OCI-LY3 (cell line): ENCODE data around the gene VWA2.

Source experiments
- H2AFZ ChIP-seq: fragments of 200-600, 300-600 bp; shearing (Covaris generic); 2 replicates; pipeline ENCODE4 v1.6.0; 2014; ENCODE audit warnings: antibody characterized with exemption, low read depth, low read length
- H3K27ac ChIP-seq: fragments of 200-600, 300-600 bp; sonication (generic); 2 replicates; pipeline ENCODE4 v1.5.1; 2014; ENCODE audit warnings: mild to moderate bottlenecking, low read length, moderate library complexity, mixed read lengths
- H3K27me3 ChIP-seq: fragments of 200-600, 300-600 bp; sonication (generic); 2 replicates; pipeline ENCODE4 v1.6.1; 2014; ENCODE audit warnings: low read depth, low read length, mixed read lengths
- H3K36me3 ChIP-seq: fragments of 200-600, 300-600 bp; sonication (generic); replicated peaks from 2 replicates; pipeline ENCODE3; 2014; ENCODE audit warnings: low read depth, low read length, mixed read lengths
- H3K4me1 ChIP-seq: fragments of 300-600, 200-600 bp; sonication (generic); 2 replicates; pipeline ENCODE4 v1.6.1; 2014; ENCODE audit warnings: low read length, mixed read lengths
- H3K4me2 ChIP-seq: fragments of 200-600, 300-600 bp; sonication (generic); 2 replicates; pipeline ENCODE4 v1.6.1; 2014; ENCODE audit warnings: low read length, mixed read lengths
- H3K4me3 ChIP-seq: fragments of 300-600, 200-600 bp; sonication (generic); 2 replicates; pipeline ENCODE4 v1.5.1; 2014; ENCODE audit warnings: antibody characterized with exemption, mild to moderate bottlenecking, low read length, moderate library complexity
- H3K79me2 ChIP-seq: fragments of 300-600, 200-600 bp; shearing (Covaris generic); 2 replicates; pipeline ENCODE4 v1.6.1; 2014; ENCODE audit warnings: mild to moderate bottlenecking, low read length, mixed read lengths
- H3K9ac ChIP-seq: fragments of 300-600, 200-600 bp; shearing (Covaris generic); 2 replicates; pipeline ENCODE4 v1.6.0; 2014; ENCODE audit warnings: mild to moderate bottlenecking, low read length, moderate library complexity
- H3K9me3 ChIP-seq: fragments of 200-600, 300-600 bp; shearing (Covaris generic); 2 replicates; pipeline ENCODE4 v1.6.1; 2014; ENCODE audit warnings: low read length, mixed read lengths; ENCODE audit not compliant: insufficient read depth
- H4K20me1 ChIP-seq: fragments of 200-600, 300-600 bp; sonication (generic); 2 replicates; pipeline ENCODE4 v1.6.1; 2016; ENCODE audit warnings: low read length, mixed read lengths; ENCODE audit not compliant: insufficient read depth
- EZH2phosphoT487 ChIP-seq: fragments of 200-600 bp; shearing (Covaris generic); IDR thresholded peaks from 2 replicates; pipeline ENCODE4 v1.6.1; 2018; ENCODE audit warnings: antibody characterized with exemption, mixed run types, low read depth
- TF ChIP-seq, protein P1 (sequence below): fragments of 200-600, 300-600 bp; sonication (generic); IDR thresholded peaks from 2 replicates; pipeline ENCODE4 v1.5.1; 2014; ENCODE audit warnings: antibody characterized with exemption, low read length, low read depth

Gene VWA2

DNA sequence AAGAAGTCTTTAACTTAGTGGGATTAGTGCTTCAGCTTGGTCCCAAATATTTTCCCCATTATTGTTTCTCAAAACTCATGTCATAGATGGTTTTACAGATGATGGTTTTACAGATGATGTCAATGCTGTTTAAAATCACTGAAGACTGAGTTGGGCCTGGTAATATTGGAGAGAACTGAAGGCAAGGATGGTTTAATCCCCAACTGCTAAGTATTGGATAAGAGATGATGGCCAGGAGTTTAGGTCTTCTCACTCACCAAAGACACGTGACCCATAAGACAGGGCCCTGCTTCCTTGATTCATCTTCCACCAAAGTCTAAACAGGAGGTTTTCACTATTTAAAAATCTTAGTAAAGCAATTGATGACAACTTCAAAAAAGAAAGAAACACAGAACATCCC, 56.3 kb downstream of the VWA2 start:
- H4K20me1 ChIP-seq = no peaks in the 10 kb centered on the region
- no peak overlapping the region for H2AFZ ChIP-seq
- H3K9me3 ChIP-seq = peaks cover 7% of the 10 kb centered on the region; the same call in 1 of the 2 replicates
- H3K27ac ChIP-seq = no peak overlapping the region
- no peaks in the 10 kb centered on the region for H3K79me2 ChIP-seq
- H3K4me3 ChIP-seq = no peak overlapping the region
- no peaks in the 10 kb centered on the region for H3K36me3 ChIP-seq
- H3K27me3 ChIP-seq = no peaks in the 10 kb centered on the region
- no peak overlapping the region for H3K9ac ChIP-seq
- H3K4me1 ChIP-seq = no peaks in the 10 kb centered on the region
- TF ChIP-seq, protein P1, sequence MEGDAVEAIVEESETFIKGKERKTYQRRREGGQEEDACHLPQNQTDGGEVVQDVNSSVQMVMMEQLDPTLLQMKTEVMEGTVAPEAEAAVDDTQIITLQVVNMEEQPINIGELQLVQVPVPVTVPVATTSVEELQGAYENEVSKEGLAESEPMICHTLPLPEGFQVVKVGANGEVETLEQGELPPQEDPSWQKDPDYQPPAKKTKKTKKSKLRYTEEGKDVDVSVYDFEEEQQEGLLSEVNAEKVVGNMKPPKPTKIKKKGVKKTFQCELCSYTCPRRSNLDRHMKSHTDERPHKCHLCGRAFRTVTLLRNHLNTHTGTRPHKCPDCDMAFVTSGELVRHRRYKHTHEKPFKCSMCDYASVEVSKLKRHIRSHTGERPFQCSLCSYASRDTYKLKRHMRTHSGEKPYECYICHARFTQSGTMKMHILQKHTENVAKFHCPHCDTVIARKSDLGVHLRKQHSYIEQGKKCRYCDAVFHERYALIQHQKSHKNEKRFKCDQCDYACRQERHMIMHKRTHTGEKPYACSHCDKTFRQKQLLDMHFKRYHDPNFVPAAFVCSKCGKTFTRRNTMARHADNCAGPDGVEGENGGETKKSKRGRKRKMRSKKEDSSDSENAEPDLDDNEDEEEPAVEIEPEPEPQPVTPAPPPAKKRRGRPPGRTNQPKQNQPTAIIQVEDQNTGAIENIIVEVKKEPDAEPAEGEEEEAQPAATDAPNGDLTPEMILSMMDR = no peak
- TF ChIP-seq EZH2phosphoT487 = no peak
- no peak overlapping the region for H3K4me2 ChIP-seq

DNA sequence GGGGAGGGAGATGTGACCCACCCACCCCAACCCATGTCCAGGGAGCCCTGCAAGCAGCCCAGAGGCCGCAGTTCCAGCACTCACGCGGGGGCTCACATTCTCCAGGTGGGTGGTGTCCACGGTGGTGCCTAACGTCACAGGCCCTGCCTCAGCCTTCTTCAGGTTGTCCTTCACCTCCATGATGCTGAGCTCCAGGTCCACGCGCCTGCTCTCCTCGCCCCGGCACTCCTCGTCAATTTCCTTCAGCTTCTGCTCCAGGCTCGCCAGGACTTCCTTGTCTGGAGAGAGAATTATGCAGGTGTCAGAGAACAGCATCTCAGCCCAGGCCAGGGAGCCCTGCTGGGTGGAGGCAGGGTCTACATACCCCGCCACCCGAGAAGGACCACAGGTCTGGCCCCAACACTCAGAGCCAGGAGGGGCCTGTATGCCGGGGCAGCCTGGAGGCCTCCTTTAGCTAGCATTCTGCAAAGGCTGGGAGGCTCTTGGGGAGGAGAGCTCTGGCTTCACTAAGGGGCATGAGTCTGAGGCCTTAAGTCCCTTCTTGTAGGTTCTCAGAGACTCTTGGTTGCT, 58.2 kb downstream of the VWA2 start:
- Histone ChIP-seq H3K9me3 (peaks cover 7% of the 10 kb centered on the region; the same call in 1 of the 2 replicates), H3K4me2 (no peak overlapping the region), H3K27ac (no peak overlapping the region), H2AFZ (no peak overlapping the region), H3K27me3 (no peaks in the 10 kb centered on the region), H3K36me3 (no peaks in the 10 kb centered on the region), H3K79me2 (no peaks in the 10 kb centered on the region), H3K4me3 (no peak overlapping the region), H3K4me1 (no peaks in the 10 kb centered on the region), H3K9ac (no peak overlapping the region), H4K20me1 (no peaks in the 10 kb centered on the region)
- TF ChIP-seq, protein P1 = no peak
- TF ChIP-seq EZH2phosphoT487 = no peak

- no peaks in the 10 kb centered on the region for H3K79me2 ChIP-seq
- H3K9ac ChIP-seq = no peak overlapping the region
- H4K20me1 ChIP-seq = no peaks in the 10 kb centered on the region
- no peaks in the 10 kb centered on the region for H3K36me3 ChIP-seq
- no peaks in the 10 kb centered on the region for H3K27me3 ChIP-seq
- no peak overlapping the region for H3K4me2 ChIP-seq
- TF ChIP-seq EZH2phosphoT487 = no peak
- TF ChIP-seq, protein P1 = no peak
- no peaks in the 10 kb centered on the region for H3K4me1 ChIP-seq
- H2AFZ ChIP-seq = no peak overlapping the region
- peaks cover 6% of the 10 kb centered on the region; the same call in 1 of the 2 replicates for H3K9me3 ChIP-seq
- no peak overlapping the region for H3K27ac ChIP-seq
- no peak overlapping the region for H3K4me3 ChIP-seq
Observed at GRCh38 chr10:114300036-114300645, 61.1 kb downstream of the VWA2 start.

- Histone ChIP-seq H3K79me2 (no peaks in the 10 kb centered on the region), H3K4me1 (no peaks in the 10 kb centered on the region), H2AFZ (no peak overlapping the region), H3K27me3 (no peaks in the 10 kb centered on the region), H4K20me1 (no peaks in the 10 kb centered on the region), H3K4me3 (no peak overlapping the region), H3K4me2 (no peak overlapping the region), H3K9me3 (no peaks in the 10 kb centered on the region), H3K27ac (no peak overlapping the region), H3K36me3 (no peaks in the 10 kb centered on the region), H3K9ac (no peak overlapping the region)
- TF ChIP-seq, protein P1 = no peak
Observed at GRCh38 chr10:114301177-114301576, 62.1 kb downstream of the VWA2 start.
